GM12891 (cell line): Measurements from ENCODE around the gene GAS7.

Source experiments
- POLR2A ChIP-seq: IDR thresholded peaks from 2 replicates; pipeline ENCODE4 v1.6.1; 2011; ENCODE audit warnings: low read depth, low read length, control low read depth
- POLR2AphosphoS5 ChIP-seq: IDR thresholded peaks from 2 replicates; pipeline ENCODE4 v1.6.1; 2011; ENCODE audit warnings: low read depth, low read length, control low read depth

DNA sequence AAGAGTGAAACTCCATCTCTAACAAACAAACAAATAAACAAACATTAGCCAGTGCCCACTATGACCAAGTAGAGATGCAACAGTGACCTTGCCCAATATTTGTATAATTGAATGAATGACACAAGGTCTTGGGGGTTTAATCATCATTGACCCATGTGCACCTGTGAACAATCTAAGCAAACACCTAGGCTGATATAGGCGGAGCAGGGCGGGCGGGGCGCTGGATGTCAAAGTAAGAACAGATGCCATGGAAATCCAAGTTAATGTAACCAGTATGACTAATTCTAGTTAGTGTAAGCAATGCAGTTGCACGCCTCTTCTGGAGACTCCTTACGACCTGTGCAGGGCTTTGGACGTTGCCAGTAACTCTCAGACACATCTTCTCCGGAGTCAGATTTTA lies 310.9 kb downstream of the GAS7 start:
- TF ChIP-seq POLR2AphosphoS5 (no peak), POLR2A (no peak)
